Stomach smooth muscle (tissue), 2 donors: ENCODE data around the gene TUBG1.
"Not testable (repeated sequence)": the region's sequence is repeated elsewhere in the genome, so short reads cannot be mapped to it uniquely, and the experiment has no call there.

Source experiments
- H3K27ac ChIP-seq: one replicate; pipeline ENCODE4 v1.7.0; 2013; ENCODE audit warnings: mild to moderate bottlenecking, low read length, inconsistent platforms
- H3K27me3 ChIP-seq, 2 donors: one replicate each; pipeline ENCODE4 v1.7.0; 2013; ENCODE audit warnings: low read length in 2 of 2; ENCODE audit not compliant: insufficient read depth in 2 of 2, control insufficient read depth in 1 of 2
- H3K36me3 ChIP-seq, 2 donors: one replicate each; pipeline ENCODE4 v1.7.0; 2013; ENCODE audit warnings: low read length in 2 of 2; ENCODE audit not compliant: control insufficient read depth in 2 of 2, insufficient read depth in 2 of 2
- H3K4me1 ChIP-seq: one replicate; pipeline ENCODE4 v1.7.0; 2013; ENCODE audit warnings: low read length; ENCODE audit not compliant: control insufficient read depth, insufficient read depth
- H3K4me3 ChIP-seq, 2 donors: one replicate each; pipeline ENCODE4 v1.7.0; 2013; ENCODE audit warnings: low read length in 2 of 2
- H3K9ac ChIP-seq, 2 donors: one replicate each; pipeline ENCODE4 v1.7.0; 2013; ENCODE audit warnings: low read length in 2 of 2, mild to moderate bottlenecking in 1 of 2
- H3K9me3 ChIP-seq, 2 donors: one replicate each; pipeline ENCODE4 v1.7.0; 2013; ENCODE audit warnings: low read length in 2 of 2; ENCODE audit not compliant: control insufficient read depth in 2 of 2
- donor health status: healthy.
- donor health status: Pancreatic carcinoma.

TUBG1 gene

GRCh38 chr17:42653179-42654124 is 44.0 kb downstream of the TUBG1 start:
- H3K36me3 ChIP-seq, result no peaks in the 10 kb centered on the region
- H3K4me3 ChIP-seq, result peak overlapping the region; percentile 72
- H3K9ac ChIP-seq, result peak overlapping the region; percentile 59 to 79
- no peaks in the 10 kb centered on the region for H3K9me3 ChIP-seq
- peaks cover 5% of the 10 kb centered on the region for H3K4me1 ChIP-seq
- H3K27me3 ChIP-seq, result no peaks in the 10 kb centered on the region
- peak overlapping the region; percentile 84 for H3K27ac ChIP-seq

GRCh38 chr17:42655528-42655927 is 46.0 kb downstream of the TUBG1 start:
- Histone ChIP-seq H3K9me3 (no peaks in the 10 kb centered on the region), H3K27me3 (no peaks in the 10 kb centered on the region), H3K4me1 (peaks cover 21% of the 10 kb centered on the region), H3K36me3 (no peaks in the 10 kb centered on the region), H3K9ac (no peak overlapping the region), H3K4me3 (no peak overlapping the region), H3K27ac (no peak overlapping the region)

GRCh38 chr17:42657824-42658588 is 48.5 kb downstream of the TUBG1 start:
- H3K36me3 ChIP-seq, result peaks cover 3 to 13% of the 10 kb centered on the region in 2 donors
- no peak overlapping the region for H3K4me3 ChIP-seq
- H3K4me1 ChIP-seq, result peaks cover 23% of the 10 kb centered on the region
- H3K27me3 ChIP-seq, result no peaks in the 10 kb centered on the region
- no peak overlapping the region for H3K27ac ChIP-seq
- H3K9me3 ChIP-seq, result no peaks in the 10 kb centered on the region
- H3K9ac ChIP-seq, result no peak overlapping the region

- no peaks in the 10 kb centered on the region for H3K9me3 ChIP-seq
- peak within 1 kb of the TSS; percentile 71 to 83 for H3K4me3 ChIP-seq
- H3K36me3 ChIP-seq, result peaks cover 4 to 17% of the 10 kb centered on the region in 2 donors
- H3K27ac ChIP-seq, result peak within 1 kb of the TSS; percentile 55
- H3K27me3 ChIP-seq, result no peaks in the 10 kb centered on the region
- H3K9ac ChIP-seq, result peak within 1 kb of the TSS; percentile 73 to 84
- peaks cover 18% of the 10 kb centered on the region for H3K4me1 ChIP-seq
Observed at GRCh38 chr17:42659079-42659931, 49.8 kb downstream of the TUBG1 start, which contains the start of gene TUBG2. TSS of gene TUBG2 (plus strand) at chr17:42659284. CDS start at chr17:42659504, 220 bp downstream.

GRCh38 chr17:42659932-42660274 is 50.4 kb downstream of the TUBG1 start:
- Histone ChIP-seq H3K27ac (peak overlapping the region; percentile 55), H3K4me1 (peaks cover 18% of the 10 kb centered on the region), H3K4me3 (peak overlapping the region in 1 of 2 donors; percentile 83), H3K36me3 (peaks cover 4 to 17% of the 10 kb centered on the region in 2 donors), H3K9ac (peak overlapping the region in 1 of 2 donors; percentile 73)
- not testable (repeated sequence) for H3K27me3 ChIP-seq, H3K9me3 ChIP-seq

- Histone ChIP-seq H3K27ac (no peak overlapping the region), H3K9ac (no peak overlapping the region), H3K36me3 (peaks cover 8 to 22% of the 10 kb centered on the region in 2 donors), H3K4me1 (peaks cover 18% of the 10 kb centered on the region), H3K9me3 (no peaks in the 10 kb centered on the region), H3K27me3 (no peaks in the 10 kb centered on the region), H3K4me3 (no peak overlapping the region)
Observed at GRCh38 chr17:42660692-42661345, 51.3 kb downstream of the TUBG1 start.
